Lower lobe of right lung (tissue), 2 donors: ENCODE data around the gene MMP23B. TPM values are rescaled to one million over a fixed set of nuclear protein-coding genes. Genes with fewer than 3 reads are reported as not detected.

Experiments used
- ATAC-seq, 2 donors: fragments of 200-7000 bp; cut with Tn5 transposase; one replicate each; pipeline ENCODE4 v1.9.1; 2020 to 2022; ENCODE audit warnings: mild to moderate bottlenecking in 2 of 2, moderate library complexity in 2 of 2
- DNase-seq: peaks from one replicate; pipeline ENCODE4 v3.0.0-alpha.2; 2020
- H3K27ac ChIP-seq: fragments of 200-600 bp; one replicate; pipeline ENCODE4 v1.8.0; 2022
- H3K27me3 ChIP-seq: fragments of 200-600 bp; one replicate; pipeline ENCODE4 v1.8.0; 2022; ENCODE audit warnings: low read depth
- H3K36me3 ChIP-seq: fragments of 200-600 bp; one replicate; pipeline ENCODE4 v1.8.0; 2022; ENCODE audit warnings: mild to moderate bottlenecking
- H3K4me1 ChIP-seq: fragments of 200-600 bp; one replicate; pipeline ENCODE4 v1.8.0; 2022
- H3K4me3 ChIP-seq: fragments of 200-600 bp; one replicate; pipeline ENCODE4 v1.8.0; 2022; ENCODE audit warnings: mild to moderate bottlenecking
- H3K9me3 ChIP-seq: fragments of 200-600 bp; one replicate; pipeline ENCODE4 v1.8.0; 2022
- CTCF ChIP-seq: fragments of 200-600 bp; IDR thresholded peaks from one replicate; pipeline ENCODE4 v1.8.0; 2022; ENCODE audit warnings: antibody characterized with exemption, mild to moderate bottlenecking
- intact Hi-C: fragments of 100-400 bp; cut with DNase I; formaldehyde crosslinking; loops from one replicate; pipeline ENCODE4 v1.11.0; 2022
- long read RNA-seq: library from polyadenylated mRNA; unstranded; transcript quantifications from one replicate; pipeline ENCODE4 v2.0.0, GENCODE V29; 2021
- total RNA-seq: library from RNA; stranded (reverse); fragmentation: NEBNext Ultra II Directional; extraction: Animal tissue kit (Norgen Biotek cat#: 25700); gene quantifications from one replicate; pipeline ENCODE4 v1.2.1, GENCODE V29; 2021
- donor health status: DM: no; HTN: yes; CAD: no; lungs with severe emphysema.

MMP23B gene
- 27.2 TPM for total RNA-seq
- long read RNA-seq, transcript MMP23B-201 (8 exons, 1,326 nt) = major isoform, 13 of 30 reads
- long read RNA-seq, partial matches to known transcripts = 4 of 30 reads
- long read RNA-seq, other reads (novel, unspliced or antisense) = 9 of 30 reads

GRCh38 chr1:1631782-1632420, at the start of gene MMP23B:
MMP23B (plus strand) TSS chr1:1632173; CDS start chr1:1632219, 46 bp downstream.
- Histone ChIP-seq H3K36me3 (peaks cover 21% of the 10 kb centered on the region), H3K4me3 (peak within 1 kb of the TSS; percentile 42), H3K4me1 (peaks cover 15% of the 10 kb centered on the region), H3K27me3 (peaks cover 21% of the 10 kb centered on the region), H3K27ac (peak within 1 kb of the TSS; percentile 84), H3K9me3 (no peaks in the 10 kb centered on the region)
- intact Hi-C loops = no loop called here
- no peak for TF ChIP-seq CTCF
- ATAC-seq = peak; percentile 1 to 7
- DNase-seq = peak; percentile 49

- no peaks in the 10 kb centered on the region for H3K36me3 ChIP-seq
- DNase-seq = no peak
- no peak for ATAC-seq
- no peak overlapping the region for H3K27ac ChIP-seq
- no peaks in the 10 kb centered on the region for H3K9me3 ChIP-seq
- intact Hi-C loops = no loop called here
- H3K27me3 ChIP-seq = no peaks in the 10 kb centered on the region
- H3K4me1 ChIP-seq = no peaks in the 10 kb centered on the region
- TF ChIP-seq CTCF = no peak
- no peak overlapping the region for H3K4me3 ChIP-seq
Measured at GRCh38 chr1:1582585-1583346, 49.2 kb upstream of the MMP23B start.

GRCh38 chr1:1583347-1584010, 48.5 kb upstream of the MMP23B start:
- H3K4me3 ChIP-seq = no peak overlapping the region
- intact Hi-C loops = no loop called here
- H3K4me1 ChIP-seq = no peaks in the 10 kb centered on the region
- no peaks in the 10 kb centered on the region for H3K36me3 ChIP-seq
- TF ChIP-seq CTCF = no peak
- H3K27ac ChIP-seq = no peak overlapping the region
- H3K27me3 ChIP-seq = no peaks in the 10 kb centered on the region
- H3K9me3 ChIP-seq = no peaks in the 10 kb centered on the region
- ATAC-seq (peak in 1 of 2 donors; percentile 17), DNase-seq (no peak)

DNA sequence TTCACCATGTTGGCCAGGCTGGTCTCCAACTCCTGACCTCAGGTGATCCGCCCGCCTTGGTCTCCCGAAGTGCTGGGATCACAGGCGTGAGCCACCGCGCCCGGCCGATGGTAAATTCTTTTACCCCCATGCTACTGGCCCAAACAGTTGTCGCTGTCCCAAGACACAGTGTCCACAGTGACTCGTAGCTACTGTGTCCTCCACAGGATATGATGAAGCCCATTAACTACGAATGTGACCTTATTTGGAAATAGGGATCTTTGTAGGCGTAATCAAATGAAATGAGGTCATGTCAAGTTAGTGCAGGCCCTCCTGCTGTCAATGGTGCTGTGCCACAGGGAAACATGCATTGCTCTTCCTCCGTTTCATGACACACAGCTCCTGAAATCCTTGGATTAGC, 40.5 kb upstream of the MMP23B start:
- Histone ChIP-seq H3K4me3 (no peak overlapping the region), H3K4me1 (no peaks in the 10 kb centered on the region), H3K27ac (no peak overlapping the region), H3K36me3 (no peaks in the 10 kb centered on the region), H3K27me3 (no peaks in the 10 kb centered on the region), H3K9me3 (no peaks in the 10 kb centered on the region)
- no peak for ATAC-seq
- TF ChIP-seq CTCF = no peak
- DNase-seq = no peak
- intact Hi-C loops = no loop called here

GRCh38 chr1:1593834-1594601, 38.0 kb upstream of the MMP23B start:
- peaks cover 4% of the 10 kb centered on the region for H3K4me1 ChIP-seq
- H3K27me3 ChIP-seq = peaks cover 21% of the 10 kb centered on the region
- ATAC-seq = no peak
- H3K36me3 ChIP-seq = no peaks in the 10 kb centered on the region
- no peak overlapping the region for H3K27ac ChIP-seq
- H3K9me3 ChIP-seq = no peaks in the 10 kb centered on the region
- H3K4me3 ChIP-seq = no peak overlapping the region
- intact Hi-C loops = no loop called here
- no peak for TF ChIP-seq CTCF
- DNase-seq = no peak
